C4-2B (cell line): ENCODE data around the gene ZNF467.

ENCODE experiments used
- CTCF ChIP-seq: fragments of 450-650 bp; conservative IDR thresholded peaks from 2 replicates; pipeline ENCODE4 v1.5.1; 2017; ENCODE audit warnings: mild to moderate bottlenecking
- ZFX ChIP-seq: fragments of 450-650 bp; IDR thresholded peaks from 2 replicates; pipeline ENCODE4 v1.6.1; 2017

- TF ChIP-seq CTCF: no peak
- TF ChIP-seq ZFX: no peak
These were observed 2.9 kb upstream of the ZNF467 start for GRCh38 chr7:149776289-149776688.
